Gastrocnemius medialis (tissue), 4 donors: Measurements from ENCODE around the gene MTFR1L. TPM values are rescaled to one million over a fixed set of nuclear protein-coding genes. Genes with fewer than 3 reads are reported as not detected.

ENCODE experiments used
- ATAC-seq, 2 donors: fragments of 150-250 bp; one replicate each; pipeline ENCODE4 v1.9.1; 2016
- DNase-seq, 2 donors: peaks; one replicate each; pipeline ENCODE4 v3.0.0-alpha.2; 2019
- H3K27ac ChIP-seq, 4 donors: fragments of 200-600 bp; sonication (generic); 1 replicate in 1 of 4; 2 replicates in 3 of 4; pipeline ENCODE4 v1.5.1; 2016 to 2018; ENCODE audit warnings: mild to moderate bottlenecking in 2 of 4, moderate library complexity in 1 of 4
- H3K27me3 ChIP-seq, 3 donors: fragments of 200-600 bp; sonication (generic) in 2 of 3; 1 replicate in 1 of 3; 2 replicates in 2 of 3; pipeline versions ENCODE4 v1.5.1 to v1.6.0; 2016 to 2019; ENCODE audit warnings: mild to moderate bottlenecking in 1 of 3, moderate library complexity in 1 of 3
- H3K36me3 ChIP-seq, 2 donors: fragments of 200-600 bp; sonication (generic) in 1 of 2; one replicate each; pipeline ENCODE4 v1.5.1; 2017 to 2018
- H3K4me1 ChIP-seq, 2 donors: fragments of 200-600 bp; sonication (generic) in 1 of 2; one replicate each; pipeline ENCODE4 v1.5.1; 2016 to 2017; ENCODE audit warnings: mild to moderate bottlenecking in 2 of 2
- H3K4me3 ChIP-seq, 4 donors: fragments of 200-600 bp; sonication (generic) in 3 of 4; 1 replicate in 1 of 4; 2 replicates in 3 of 4; pipeline ENCODE4 v1.5.1; 2016 to 2019; ENCODE audit warnings: mild to moderate bottlenecking in 2 of 4
- H3K9me3 ChIP-seq, 3 donors: fragments of 200-600 bp; sonication (generic) in 2 of 3; 1 replicate in 1 of 3; 2 replicates in 2 of 3; pipeline ENCODE4 v1.5.1; 2016 to 2019
- POLR2A ChIP-seq, 2 donors: fragments of 450-650 bp; IDR thresholded peaks; one replicate each; pipeline ENCODE4 v1.6.1; 2017; ENCODE audit warnings: antibody characterized with exemption in 2 of 2, mild to moderate bottlenecking in 2 of 2, moderate library complexity in 2 of 2
- in situ Hi-C, 4 donors: fragments of 200-750 bp; cut with MboI; loops; one replicate each; pipeline versions ENCODE4 v1.15.0 to v1.8.0; 2017; ENCODE audit warnings: low sequenced_read_pairs in 4 of 4
- intact Hi-C: fragments of 100-400 bp; cut with DNase I; formaldehyde crosslinking; loops from one replicate; pipeline ENCODE4 v1.15.1; 2023; ENCODE audit warnings: low total_unique reads
- total RNA-seq, 4 donors: library from RNA; depleted of rRNA; stranded (reverse); fragments of >200 nt; gene quantifications; one replicate each; pipeline versions ENCODE4 v1.1.0 to v1.2.3, GENCODE V29; 2016
- TF ChIP-seq, protein P1 (sequence below), 5 experiments: fragments of 450-650 bp in 3 of 5; fragments of 200-600 bp in 2 of 5; sonication (generic) in 2 of 5; IDR thresholded peaks in 4 of 5; conservative IDR thresholded peaks in 1 of 5; 1 replicate in 4 of 5; 2 replicates in 1 of 5; pipeline ENCODE4 v1.5.1; 2016 to 2019; ENCODE audit warnings: antibody characterized with exemption in 5 of 5, mild to moderate bottlenecking in 3 of 5, moderate library complexity in 3 of 5

MTFR1L gene
- total RNA-seq, 4 donors from 2014 or later = 123 to 186 (median 170) TPM

DNA sequence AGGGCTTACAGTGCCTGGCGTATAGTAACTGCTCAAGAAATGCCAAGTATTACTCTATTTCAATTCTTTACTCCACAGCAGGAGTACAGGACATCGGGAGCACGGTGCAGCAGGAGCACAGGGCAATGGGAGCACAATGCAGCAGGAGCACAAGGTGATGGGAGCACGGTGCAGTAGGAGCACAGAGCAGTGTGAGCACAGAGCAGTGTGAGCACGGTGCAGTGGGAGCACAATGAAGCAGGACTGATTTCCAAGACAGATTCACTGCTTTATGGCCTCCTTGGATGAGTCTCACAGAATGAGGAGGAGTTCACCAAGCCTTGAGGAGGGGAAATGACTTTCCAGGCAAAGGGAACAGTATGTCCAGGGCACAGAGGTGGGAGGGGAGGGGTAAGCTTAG lies 60.8 kb downstream of the MTFR1L start:
- H3K9me3 ChIP-seq = no peaks in the 10 kb centered on the region
- no peaks in the 10 kb centered on the region for H3K4me1 ChIP-seq
- H3K27ac ChIP-seq = no peak overlapping the region
- H3K27me3 ChIP-seq = no peaks in the 10 kb centered on the region
- H3K4me3 ChIP-seq = no peak overlapping the region
- in situ Hi-C loops = loop anchor here in 2 of 4 donors (25.0 kb wide), 2 partner anchors 257 to 282 kb away; partner anchors contain the start of genes C1orf232 (in 1 of the 2), FAM110D (in 1 of the 2), ZNF593 (in 1 of the 2) and ZNF593OS (in 1 of the 2)
- no peak for DNase-seq
- no peak for ATAC-seq
- intact Hi-C loops = no loop called here
- no peaks in the 10 kb centered on the region for H3K36me3 ChIP-seq
- TF ChIP-seq, protein P1, sequence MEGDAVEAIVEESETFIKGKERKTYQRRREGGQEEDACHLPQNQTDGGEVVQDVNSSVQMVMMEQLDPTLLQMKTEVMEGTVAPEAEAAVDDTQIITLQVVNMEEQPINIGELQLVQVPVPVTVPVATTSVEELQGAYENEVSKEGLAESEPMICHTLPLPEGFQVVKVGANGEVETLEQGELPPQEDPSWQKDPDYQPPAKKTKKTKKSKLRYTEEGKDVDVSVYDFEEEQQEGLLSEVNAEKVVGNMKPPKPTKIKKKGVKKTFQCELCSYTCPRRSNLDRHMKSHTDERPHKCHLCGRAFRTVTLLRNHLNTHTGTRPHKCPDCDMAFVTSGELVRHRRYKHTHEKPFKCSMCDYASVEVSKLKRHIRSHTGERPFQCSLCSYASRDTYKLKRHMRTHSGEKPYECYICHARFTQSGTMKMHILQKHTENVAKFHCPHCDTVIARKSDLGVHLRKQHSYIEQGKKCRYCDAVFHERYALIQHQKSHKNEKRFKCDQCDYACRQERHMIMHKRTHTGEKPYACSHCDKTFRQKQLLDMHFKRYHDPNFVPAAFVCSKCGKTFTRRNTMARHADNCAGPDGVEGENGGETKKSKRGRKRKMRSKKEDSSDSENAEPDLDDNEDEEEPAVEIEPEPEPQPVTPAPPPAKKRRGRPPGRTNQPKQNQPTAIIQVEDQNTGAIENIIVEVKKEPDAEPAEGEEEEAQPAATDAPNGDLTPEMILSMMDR (IDR thresholded peaks at IDR 0.05 in 4 of 5, conservative IDR thresholded peaks at IDR 0.05 in 1 of 5) = no peak
- no peak for TF ChIP-seq POLR2A (IDR thresholded peaks at IDR 0.05)

DNA sequence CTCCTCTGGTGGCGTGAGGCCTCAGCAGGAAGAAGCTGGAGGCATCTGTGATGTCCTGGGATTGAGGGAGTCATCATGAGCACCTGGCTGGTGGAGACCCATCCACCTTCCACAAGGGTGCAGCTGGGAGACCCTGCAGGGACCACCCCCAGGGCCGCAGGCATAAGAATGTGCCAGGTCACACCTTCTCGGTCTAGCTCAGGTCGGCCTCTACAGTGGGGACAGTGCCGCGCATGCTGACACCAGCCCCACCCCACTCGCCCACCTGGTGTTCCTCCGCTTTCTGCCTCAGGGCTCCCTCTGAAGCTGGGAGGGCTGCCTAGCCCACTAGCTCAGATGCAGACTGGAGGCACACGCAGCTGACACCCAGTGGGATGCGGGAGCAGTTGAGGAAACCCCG lies 61.5 kb downstream of the MTFR1L start:
- DNase-seq (no peak), ATAC-seq (no peak)
- no peak overlapping the region for H3K4me3 ChIP-seq
- H3K27ac ChIP-seq = no peak overlapping the region
- no peak for TF ChIP-seq POLR2A (IDR thresholded peaks at IDR 0.05)
- TF ChIP-seq, protein P1 (IDR thresholded peaks at IDR 0.05 in 4 of 5, conservative IDR thresholded peaks at IDR 0.05 in 1 of 5) = no peak
- intact Hi-C loops = no loop called here
- H3K36me3 ChIP-seq = no peaks in the 10 kb centered on the region
- in situ Hi-C loops = loop anchor here in 2 of 4 donors (25.0 kb wide), 2 partner anchors 256 to 281 kb away; partner anchors contain the start of genes C1orf232 (in 1 of the 2), FAM110D (in 1 of the 2), ZNF593 (in 1 of the 2) and ZNF593OS (in 1 of the 2)
- no peaks in the 10 kb centered on the region for H3K27me3 ChIP-seq
- no peaks in the 10 kb centered on the region for H3K4me1 ChIP-seq
- no peaks in the 10 kb centered on the region for H3K9me3 ChIP-seq

Other genes starting within 250 kb of the MTFR1L start
- 1 to 10 TPM; 2.0 to 4.4 (median 2.5) TPM for gene MAN1C1, start 203.2 kb upstream of the MTFR1L start, total RNA-seq
- gene SELENON, start 19.8 kb upstream of the MTFR1L start, total RNA-seq = 10 to 100 TPM; 20.0 to 51.0 (median 43.3) TPM
- gene AUNIP, start 39.5 kb downstream of the MTFR1L start, total RNA-seq = not detected
- 1 to 10 TPM; 1.4 to 3.7 (median 2.1) TPM for gene PAQR7, start 55.8 kb downstream of the MTFR1L start, total RNA-seq
- gene STMN1, start 86.5 kb downstream of the MTFR1L start, total RNA-seq = 10 to 100 TPM in 2 of 4 donors, 1 to 10 TPM in 2; 4.7 to 20.7 (median 13.7) TPM
- gene PAFAH2, start 178.1 kb downstream of the MTFR1L start, total RNA-seq = 10 to 100 TPM in 3 of 4 donors, 1 to 10 TPM in 1; 9.0 to 35.5 (median 16.1) TPM
- under 1 TPM in 2 of 4 donors, not detected in 2; 0.33 to 0.95 TPM for gene EXTL1, start 201.8 kb downstream of the MTFR1L start, total RNA-seq
- gene SLC30A2, start 226.2 kb downstream of the MTFR1L start, total RNA-seq = 1 to 10 TPM; 1.2 to 5.2 (median 3.1) TPM
- 1,000 to 10,000 TPM; 1,040 to 4,298 (median 2,203) TPM for gene TRIM63, start 247.7 kb downstream of the MTFR1L start, total RNA-seq